Inferior parietal cortex (tissue), 1 donor: ENCODE results near the gene HRH3.

Source experiments
- DNase-seq: peaks from one replicate; pipeline ENCODE4 v3.0.0-alpha.2; 2016; ENCODE audit errors: extremely low spot score

The HRH3 gene

GRCh38 chr20:62229667-62230066 is 9.6 kb upstream of the HRH3 start:
- no peak for DNase-seq

- DNase-seq, result no peak
Observed at GRCh38 chr20:62228982-62229545, 9.0 kb upstream of the HRH3 start.

GRCh38 chr20:62227977-62228958 is 8.2 kb upstream of the HRH3 start:
- no peak for DNase-seq

GRCh38 chr20:62227591-62227976 is 7.5 kb upstream of the HRH3 start:
- no peak for DNase-seq

GRCh38 chr20:62226707-62227590 is 6.9 kb upstream of the HRH3 start:
- DNase-seq, result no peak

- no peak for DNase-seq
Observed at GRCh38 chr20:62225820-62226635, 6.0 kb upstream of the HRH3 start.

- no peak for DNase-seq
Observed at GRCh38 chr20:62225026-62225425, 4.9 kb upstream of the HRH3 start.

- DNase-seq, result no peak
Observed at GRCh38 chr20:62224113-62224855, 4.2 kb upstream of the HRH3 start.

- DNase-seq, result no peak
Observed at GRCh38 chr20:62223571-62223970, 3.5 kb upstream of the HRH3 start.

- no peak for DNase-seq
Observed at GRCh38 chr20:62222972-62223371, 2.9 kb upstream of the HRH3 start.

GRCh38 chr20:62222266-62222850 is 2.3 kb upstream of the HRH3 start:
- DNase-seq, result no peak

- no peak for DNase-seq
Observed at GRCh38 chr20:62220666-62221568, 839 bp upstream of the HRH3 start.

GRCh38 chr20:62219101-62219991 is 732 bp downstream of the HRH3 start:
- DNase-seq, result no peak

GRCh38 chr20:62217913-62218773 is 1.9 kb downstream of the HRH3 start:
- DNase-seq, result no peak

GRCh38 chr20:62216636-62217566 is 3.2 kb downstream of the HRH3 start:
- DNase-seq, result no peak

GRCh38 chr20:62215991-62216635 is 4.0 kb downstream of the HRH3 start:
- no peak for DNase-seq
